Motor neuron (in vitro differentiated cells): ENCODE results near the gene ACY1. TPM values are rescaled to one million over a fixed set of nuclear protein-coding genes. Genes with fewer than 3 reads are reported as not detected.
"Not testable (repeated sequence)": the region's sequence is repeated elsewhere in the genome, so short reads cannot be mapped to it uniquely, and the experiment has no call there.

Experiments used
- ATAC-seq, 8 experiments: fragments of 200-7000 bp; cut with Tn5 transposase; replicated peaks in 6 of 8; 2 replicates each; pipeline ENCODE4 v1.8.0; 2021; ENCODE audit warnings: mild to moderate bottlenecking in 8 of 8, moderate library complexity in 8 of 8
- H3K27ac ChIP-seq, 2 donors: fragments of 250-450 bp; sonication (Bioruptor Pico); 2 replicates each; pipeline ENCODE4 v1.9.0; 2021; ENCODE audit warnings: antibody characterized with exemption in 2 of 2, mild to moderate bottlenecking in 2 of 2, moderate library complexity in 1 of 2
- H3K4me1 ChIP-seq, 2 donors: fragments of 250-450 bp; sonication (Bioruptor Pico); replicated peaks in 1 of 2; 2 replicates each; pipeline ENCODE4 v1.6.1; 2021; ENCODE audit warnings: antibody characterized with exemption in 2 of 2, mild to moderate bottlenecking in 2 of 2, moderate library complexity in 1 of 2
- H3K4me3 ChIP-seq, 5 donors: fragments of 250-450 bp; sonication (Bioruptor Pico); 2 replicates each; pipeline ENCODE4 v1.9.0; 2021; ENCODE audit warnings: antibody characterized with exemption in 5 of 5, mild to moderate bottlenecking in 5 of 5, moderate library complexity in 4 of 5
- WGBS, 10 experiments: fragments of 450-650 bp; shearing (Covaris generic); methylation state at CpG; one replicate each; pipeline ENCODE4 v1.0.0; 2022; 5-methylcytosine and 5-hydroxymethylcytosine counted together
- in situ Hi-C, 9 experiments: fragments of 400-800 bp; cut with MboI; loops; one replicate each; pipeline ENCODE4 v1.15.0; 2021; ENCODE audit warnings: low sequenced_read_pairs in 9 of 9, low pct_unique_long_range_greater_than_20kb in 2 of 9; ENCODE audit not compliant: unreplicated experiment in 9 of 9
- total RNA-seq, 8 experiments: library from RNA; unstranded; fragments of 300-600 nt; gene quantifications; 2 replicates each; pipeline versions ENCODE4 v1.2.3 to v1.2.4, GENCODE V29; 2022

The ACY1 gene
- total RNA-seq, 8 experiments from 2014 or later = 6.0 to 136 (median 22.4) TPM

DNA sequence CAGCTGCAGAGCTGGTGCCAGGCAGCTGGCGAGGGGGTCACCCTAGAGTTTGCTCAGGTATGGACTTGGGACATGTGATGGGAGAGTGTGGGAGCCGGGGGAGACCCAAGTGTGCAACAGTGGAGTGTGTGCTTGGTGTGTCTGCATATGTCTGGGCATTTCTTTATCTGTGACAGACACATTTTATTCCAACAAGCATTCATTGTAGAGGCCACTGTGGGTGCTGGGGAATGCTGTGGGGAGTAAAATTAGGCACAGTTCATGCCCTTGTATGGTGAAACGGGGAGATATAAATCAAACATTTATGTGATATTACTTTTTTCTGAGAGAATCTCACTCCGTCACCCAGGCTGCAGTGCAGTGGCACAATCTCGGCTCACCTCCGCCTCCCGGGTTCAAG, 4.2 kb downstream of the ACY1 start:
- Histone ChIP-seq H3K27ac (no peak overlapping the region), H3K4me1 (peaks cover 2 to 10% of the 10 kb centered on the region in 2 donors), H3K4me3 (no peak overlapping the region)
- WGBS, 10 experiments = 74 to 100% (median 94%) methylated on average over 1 to 6 of the region's 7 CpGs; no CpG with 5 or more reads in 5 of the 10 experiments
- in situ Hi-C loops = no loop called here
- no peak for ATAC-seq

DNA sequence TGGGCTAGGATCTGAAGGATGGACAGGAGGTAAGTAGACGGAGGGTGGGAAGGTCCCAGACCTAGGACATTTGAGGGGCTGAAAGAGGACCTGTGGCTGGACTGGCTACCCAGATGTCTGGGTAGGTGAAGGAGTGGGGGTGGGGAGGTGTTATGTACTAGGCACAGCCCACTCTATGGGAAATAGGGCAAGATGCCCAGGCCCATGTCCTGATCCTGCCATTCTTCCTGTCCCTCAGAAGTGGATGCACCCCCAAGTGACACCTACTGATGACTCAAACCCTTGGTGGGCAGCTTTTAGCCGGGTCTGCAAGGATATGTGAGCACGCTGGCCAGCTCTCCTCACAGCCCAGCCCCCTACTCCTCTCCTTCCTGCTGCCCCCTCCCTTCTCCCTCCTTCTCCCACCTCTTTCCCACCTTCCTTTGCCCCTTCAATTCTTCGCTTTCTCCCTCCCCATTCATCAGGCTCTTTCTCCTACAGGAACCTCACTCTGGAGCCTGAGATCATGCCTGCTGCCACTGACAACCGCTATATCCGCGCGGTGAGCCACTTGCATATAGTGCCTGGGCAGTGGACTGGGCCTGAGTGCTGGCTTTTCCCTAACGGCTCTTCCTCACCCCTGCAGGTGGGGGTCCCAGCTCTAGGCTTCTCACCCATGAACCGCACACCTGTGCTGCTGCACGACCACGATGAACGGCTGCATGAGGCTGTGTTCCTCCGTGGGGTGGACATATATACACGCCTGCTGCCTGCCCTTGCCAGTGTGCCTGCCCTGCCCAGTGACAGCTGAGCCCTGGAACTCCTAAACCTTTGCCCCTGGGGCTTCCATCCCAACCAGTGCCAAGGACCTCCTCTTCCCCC, 5.2 kb downstream of the ACY1 start:
- no peak overlapping the region for H3K4me3 ChIP-seq
- WGBS, 10 experiments = 17 to 100% (median 72%) methylated on average over 1 to 9 of the region's 15 CpGs; no CpG with 5 or more reads in 2 of the 10 experiments
- no peak overlapping the region for H3K27ac ChIP-seq
- H3K4me1 ChIP-seq = peaks cover 0 to 3% of the 10 kb centered on the region in 2 donors
- ATAC-seq = peak in 5 of 8 experiments; percentile 7 to 17 (median 13)
- in situ Hi-C loops = no loop called here

GRCh38 chr3:51990501-51990971, 7.2 kb downstream of the ACY1 start:
- in situ Hi-C loops, H3K4me1 ChIP-seq, ATAC-seq, H3K27ac ChIP-seq, H3K4me3 ChIP-seq: not testable (repeated sequence)
- WGBS, 10 experiments = 60 to 90% methylated on average over 1 to 2 of the region's 38 CpGs; no CpG with 5 or more reads in 8 of the 10 experiments

DNA sequence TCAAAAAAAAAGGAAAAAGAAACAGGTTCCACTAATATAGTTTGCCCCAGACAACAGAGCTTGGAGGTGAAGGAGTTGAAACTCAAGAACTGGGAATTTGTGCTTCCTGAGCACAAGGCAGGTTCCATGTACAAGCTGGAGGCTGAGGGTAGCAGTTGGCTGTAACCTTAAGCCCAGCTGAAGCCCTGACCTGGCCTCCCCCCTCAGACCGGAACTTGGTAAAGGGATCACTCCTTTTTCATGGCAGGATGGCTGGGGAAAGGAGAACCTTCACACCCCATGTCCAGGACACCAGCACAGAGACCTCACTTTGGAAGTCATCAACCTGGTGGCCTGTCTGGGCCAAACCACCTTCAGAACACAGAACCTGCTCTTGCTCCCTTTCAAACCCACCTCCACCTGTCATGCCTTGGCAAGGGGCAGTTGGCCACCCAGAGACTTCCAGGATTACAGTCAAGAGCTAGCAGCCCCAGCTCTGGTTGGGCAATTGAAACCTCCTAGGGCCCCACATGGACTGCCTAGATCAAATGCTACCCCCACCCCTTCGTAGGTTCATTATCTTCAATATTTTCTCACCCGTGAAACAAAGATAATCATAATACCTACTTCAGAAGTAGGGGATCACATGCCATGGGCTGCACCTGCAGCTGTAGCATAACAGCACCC, 8.8 kb downstream of the ACY1 start:
- in situ Hi-C loops = no loop called here
- ATAC-seq = no peak
- Histone ChIP-seq H3K4me3 (no peak overlapping the region), H3K27ac (no peak overlapping the region), H3K4me1 (peaks cover 9 to 11% of the 10 kb centered on the region in 2 donors)
- 60 to 100% (median 93%) methylated on average over 1 to 2 of the region's 3 CpGs; no CpG with 5 or more reads in 4 of the 10 experiments for WGBS, 10 experiments

- ATAC-seq, H3K27ac ChIP-seq, H3K4me3 ChIP-seq, in situ Hi-C loops: not testable (repeated sequence)
- no CpG with 5 or more reads among the region's 13 CpGs for WGBS, 10 experiments
- peaks cover 9 to 11% of the 10 kb centered on the region in 2 donors for H3K4me1 ChIP-seq
These were observed 10.3 kb downstream of the ACY1 start for GRCh38 chr3:51993657-51994056.

- 70 to 100% (median 85%) methylated on average over 1 of the region's 2 CpGs; no CpG with 5 or more reads in 6 of the 10 experiments for WGBS, 10 experiments
- no peak overlapping the region for H3K27ac ChIP-seq
These were observed 11.2 kb downstream of the ACY1 start for GRCh38 chr3:51994530-51994929.

GRCh38 chr3:51995346-51996163, 12.2 kb downstream of the ACY1 start, which contains the start of gene RPL29:
RPL29 (minus strand) TSS chr3:51995895; CDS start chr3:51995461, 434 bp downstream.
- Histone ChIP-seq H3K27ac (peak within 1 kb of the TSS; percentile 84 to 90), H3K4me3 (peak within 1 kb of the TSS; percentile 56 to 93 (median 82)), H3K4me1 (peaks cover 9 to 11% of the 10 kb centered on the region in 2 donors)
- in situ Hi-C loops = no loop called here
- peak; percentile 88 to 95 (median 93) for ATAC-seq
- 0 to 2% (median 0%) methylated on average over 1 to 19 of the region's 40 CpGs; no CpG with 5 or more reads in 3 of the 10 experiments for WGBS, 10 experiments

More at GRCh38 chr3:51994530-51994929, 11.2 kb downstream of the ACY1 start:
- ATAC-seq = no peak
- Histone ChIP-seq H3K4me1 (peaks cover 9 to 11% of the 10 kb centered on the region in 2 donors), H3K4me3 (peak overlapping the region in 4 of 5 donors; percentile 56 to 93 (median 85))
- in situ Hi-C loops = no loop called here

GRCh38 chr3:51997172-51997571, 13.8 kb downstream of the ACY1 start:
- in situ Hi-C loops = no loop called here
- Histone ChIP-seq H3K27ac (no peak overlapping the region), H3K4me3 (no peak overlapping the region), H3K4me1 (peaks cover 15 to 16% of the 10 kb centered on the region in 2 donors)
- 20 to 78% (median 33%) methylated on average over 1 to 2 of the region's 2 CpGs; no CpG with 5 or more reads in 1 of the 10 experiments for WGBS, 10 experiments
- ATAC-seq = no peak

- H3K27ac ChIP-seq = no peak overlapping the region
- no peak for ATAC-seq
- WGBS, 10 experiments = 0 to 100% (median 44%) methylated on average over 1 to 7 of the region's 7 CpGs; no CpG with 5 or more reads in 2 of the 10 experiments
- in situ Hi-C loops = no loop called here
- H3K4me1 ChIP-seq = peaks cover 24 to 25% of the 10 kb centered on the region in 2 donors
- H3K4me3 ChIP-seq = no peak overlapping the region
These were observed 14.7 kb downstream of the ACY1 start for GRCh38 chr3:51997935-51998596.

DNA sequence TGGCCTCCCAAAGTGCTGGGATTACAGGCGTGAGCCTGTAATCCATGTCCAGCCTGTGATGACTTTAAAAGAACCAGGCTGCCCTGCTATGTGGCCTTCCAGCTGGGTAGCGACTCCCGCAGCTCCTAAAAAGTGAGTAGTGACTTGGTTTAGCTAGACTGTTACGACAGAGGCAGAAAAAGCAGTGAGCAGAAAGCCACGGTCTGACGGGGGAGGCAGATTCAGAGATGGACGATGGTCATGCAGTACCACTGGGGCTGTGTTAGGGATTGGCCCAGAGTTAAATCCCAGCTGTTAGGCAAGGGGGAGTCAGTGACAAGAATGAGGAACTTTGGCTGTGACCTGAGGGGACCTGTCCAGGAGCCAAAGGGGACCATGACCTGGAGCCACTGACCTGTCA, 15.4 kb downstream of the ACY1 start:
- H3K4me1 ChIP-seq = peaks cover 30 to 31% of the 10 kb centered on the region in 2 donors
- in situ Hi-C loops = no loop called here
- ATAC-seq = no peak
- no peak overlapping the region for H3K27ac ChIP-seq
- H3K4me3 ChIP-seq = no peak overlapping the region
- whole genome bisulfite sequencing, 10 experiments = 54 to 70% (median 61%) methylated on average over 3 to 5 of the region's 7 CpGs; no CpG with 5 or more reads in 7 of the 10 experiments

GRCh38 chr3:51999846-52000245, 16.5 kb downstream of the ACY1 start:
- Histone ChIP-seq H3K27ac (no peak overlapping the region), H3K4me3 (no peak overlapping the region), H3K4me1 (peaks cover 27 to 34% of the 10 kb centered on the region in 2 donors)
- ATAC-seq = no peak
- 40 to 80% (median 70%) methylated on average over 1 to 2 of the region's 2 CpGs; no CpG with 5 or more reads in 6 of the 10 experiments for WGBS, 10 experiments
- in situ Hi-C loops = loop anchor here (5.0 to 25.0 kb wide), 3 partner anchors 137 to 145 kb away; no protein-coding TSS in a partner anchor
